Upper lobe of left lung (tissue), 4 donors: ENCODE measurements around the gene SEC24C.

Experiments
- CTCF ChIP-seq, 6 experiments: fragments of 450-650 bp in 4 of 6; fragments of 200-600 bp in 2 of 6; sonication (generic) in 2 of 6; IDR thresholded peaks; one replicate each; pipeline ENCODE4 v1.5.1; 2016 to 2019; ENCODE audit warnings: antibody characterized with exemption in 6 of 6
- POLR2A ChIP-seq, 4 donors: fragments of 450-650 bp; IDR thresholded peaks; one replicate each; pipeline ENCODE4 v1.5.1; 2016 to 2017; ENCODE audit warnings: antibody characterized with exemption in 4 of 4, mild to moderate bottlenecking in 2 of 4

- TF ChIP-seq POLR2A (IDR thresholded peaks at IDR 0.05) (no peak), CTCF (IDR thresholded peaks at IDR 0.05) (no peak)
These were observed 45.5 kb downstream of the SEC24C start for GRCh38 chr10:73789659-73790055.
